Measurements from ENCODE around the gene MFSD1. TPM values are rescaled to one million over a fixed set of nuclear protein-coding genes. Genes with fewer than 3 reads are reported as not detected.

The MFSD1 gene
- total RNA-seq, 2 donors from 2014 or later, result 58.6 to 92.7 TPM

- no peaks in the 10 kb centered on the region for H3K4me1 ChIP-seq (replicated peaks)
- H3K9me3 ChIP-seq, result no peaks in the 10 kb centered on the region
- no peaks in the 10 kb centered on the region for H3K27me3 ChIP-seq (replicated peaks; ENCODE audit: insufficient read depth)
- intact Hi-C loops (cut with DNase I), result no loop called here
- no peak for DNase-seq (ENCODE audit: low spot score)
- 95% methylated on average over 2 of the region's 2 CpGs for WGBS
- H3K27ac ChIP-seq, result no peak overlapping the region
- H3K36me3 ChIP-seq, result no peaks in the 10 kb centered on the region
- no peak for TF ChIP-seq POLR2A (IDR thresholded peaks at IDR 0.05)
- TF ChIP-seq CTCF (IDR thresholded peaks at IDR 0.05), result no peak
- no peak for TF ChIP-seq POLR2AphosphoS5 (IDR thresholded peaks at IDR 0.05)
- no peak overlapping the region for H3K4me3 ChIP-seq
These were observed 20.7 kb upstream of the MFSD1 start for GRCh38 chr3:158781191-158781590.

- intact Hi-C loops (cut with DNase I), result no loop called here
- Histone ChIP-seq H3K4me1 (replicated peaks) (no peaks in the 10 kb centered on the region), H3K36me3 (no peaks in the 10 kb centered on the region), H3K27ac (no peak overlapping the region), H3K4me3 (no peak overlapping the region), H3K9me3 (no peaks in the 10 kb centered on the region), H3K27me3 (replicated peaks; ENCODE audit: insufficient read depth) (no peaks in the 10 kb centered on the region)
- TF ChIP-seq POLR2A (IDR thresholded peaks at IDR 0.05) (no peak), CTCF (IDR thresholded peaks at IDR 0.05) (no peak), POLR2AphosphoS5 (IDR thresholded peaks at IDR 0.05) (no peak)
- 26% methylated on average over 1 of the region's 1 CpG for WGBS
- no peak for DNase-seq (ENCODE audit: low spot score)
These were observed 20.0 kb upstream of the MFSD1 start for GRCh38 chr3:158781849-158782248.

- Histone ChIP-seq H3K4me1 (replicated peaks) (no peaks in the 10 kb centered on the region), H3K27ac (no peak overlapping the region), H3K27me3 (replicated peaks; ENCODE audit: insufficient read depth) (no peaks in the 10 kb centered on the region), H3K4me3 (no peak overlapping the region), H3K9me3 (no peaks in the 10 kb centered on the region), H3K36me3 (no peaks in the 10 kb centered on the region)
- DNase-seq (ENCODE audit: low spot score), result no peak
- intact Hi-C loops (cut with DNase I), result no loop called here
- TF ChIP-seq CTCF (IDR thresholded peaks at IDR 0.05), result no peak
- TF ChIP-seq POLR2A (IDR thresholded peaks at IDR 0.05), result no peak
- no peak for TF ChIP-seq POLR2AphosphoS5 (IDR thresholded peaks at IDR 0.05)
- WGBS, result 41% methylated on average over 3 of the region's 3 CpGs
These were observed 19.4 kb upstream of the MFSD1 start for GRCh38 chr3:158782283-158782989.

- WGBS, result 88% methylated on average over 2 of the region's 2 CpGs
- Histone ChIP-seq H3K36me3 (no peaks in the 10 kb centered on the region), H3K27ac (no peak overlapping the region), H3K9me3 (no peaks in the 10 kb centered on the region), H3K4me3 (no peak overlapping the region), H3K27me3 (replicated peaks; ENCODE audit: insufficient read depth) (no peaks in the 10 kb centered on the region), H3K4me1 (replicated peaks) (no peaks in the 10 kb centered on the region)
- TF ChIP-seq POLR2A (IDR thresholded peaks at IDR 0.05) (no peak), POLR2AphosphoS5 (IDR thresholded peaks at IDR 0.05) (no peak), CTCF (IDR thresholded peaks at IDR 0.05) (no peak)
- no peak for DNase-seq (ENCODE audit: low spot score)
- intact Hi-C loops (cut with DNase I), result no loop called here
These were observed 18.8 kb upstream of the MFSD1 start for GRCh38 chr3:158783051-158783450.

- 84% methylated on average over 3 of the region's 3 CpGs for WGBS
These were observed 15.9 kb upstream of the MFSD1 start for GRCh38 chr3:158785972-158786371.

More at GRCh38 chr3:158785972-158786371, 15.9 kb upstream of the MFSD1 start:
- Histone ChIP-seq H3K4me3 (no peak overlapping the region), H3K9me3 (no peaks in the 10 kb centered on the region), H3K4me1 (replicated peaks) (peaks cover 4% of the 10 kb centered on the region), H3K36me3 (no peaks in the 10 kb centered on the region), H3K27ac (no peak overlapping the region), H3K27me3 (replicated peaks; ENCODE audit: insufficient read depth) (no peaks in the 10 kb centered on the region)
- intact Hi-C loops (cut with DNase I), result no loop called here
- no peak for DNase-seq (ENCODE audit: low spot score)
- TF ChIP-seq CTCF (IDR thresholded peaks at IDR 0.05) (no peak), POLR2A (IDR thresholded peaks at IDR 0.05) (no peak), POLR2AphosphoS5 (IDR thresholded peaks at IDR 0.05) (no peak)
